ENCODE data around the gene RGPD4.
"Not testable (repeated sequence)": the region's sequence is repeated elsewhere in the genome, so short reads cannot be mapped to it uniquely, and the experiment has no call there.

RGPD4 gene

DNA sequence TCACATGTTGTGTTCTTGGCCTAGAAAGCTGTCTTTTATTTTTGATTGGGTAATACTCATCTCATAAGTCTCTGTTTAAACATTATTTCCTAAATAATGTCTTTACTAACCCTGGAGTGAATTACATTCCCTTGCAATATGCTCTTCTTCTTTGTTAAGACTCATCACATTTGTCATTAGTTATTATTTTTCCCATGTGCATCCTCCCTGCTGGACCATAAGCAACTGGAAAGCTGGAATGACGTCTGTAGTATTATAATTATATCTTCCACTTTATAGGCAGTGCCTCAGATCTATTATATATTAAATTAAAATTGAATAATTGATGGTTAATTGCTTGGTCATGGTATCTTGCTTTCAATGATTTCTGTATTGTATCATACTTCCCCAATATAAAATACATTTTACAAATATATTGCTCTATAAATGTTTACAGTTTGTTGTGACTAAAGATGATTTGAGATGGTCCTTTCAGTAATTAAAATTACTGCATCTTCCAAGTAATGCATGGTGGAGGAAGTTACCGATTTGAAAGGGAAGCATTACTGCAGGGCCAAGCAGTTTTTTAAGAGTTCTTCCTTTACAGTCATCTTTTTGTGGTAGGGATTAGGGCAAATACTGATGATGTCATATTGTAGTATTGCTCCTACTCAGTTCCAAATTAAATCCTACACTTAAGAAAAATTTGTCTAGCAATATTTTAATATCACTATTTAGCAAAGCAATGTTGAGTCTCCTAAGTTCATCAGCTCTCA is 2.1 kb upstream of the RGPD4 start:
- Mint-ChIP-seq H3K36me3 (ENCODE audit: low read depth) (no peaks in the 10 kb centered on the region), H3K4me1 (ENCODE audit: low read depth) (no peaks in the 10 kb centered on the region), H3K4me3 (no peak overlapping the region), H3K27ac (no peak overlapping the region), H3K9me3 (peaks cover 4% of the 10 kb centered on the region), H3K27me3 (ENCODE audit: low read depth) (no peaks in the 10 kb centered on the region)

- H3K4me3 Mint-ChIP-seq: no peak overlapping the region
Observed at GRCh38 chr2:107825206-107825563, 1.5 kb upstream of the RGPD4 start.

DNA sequence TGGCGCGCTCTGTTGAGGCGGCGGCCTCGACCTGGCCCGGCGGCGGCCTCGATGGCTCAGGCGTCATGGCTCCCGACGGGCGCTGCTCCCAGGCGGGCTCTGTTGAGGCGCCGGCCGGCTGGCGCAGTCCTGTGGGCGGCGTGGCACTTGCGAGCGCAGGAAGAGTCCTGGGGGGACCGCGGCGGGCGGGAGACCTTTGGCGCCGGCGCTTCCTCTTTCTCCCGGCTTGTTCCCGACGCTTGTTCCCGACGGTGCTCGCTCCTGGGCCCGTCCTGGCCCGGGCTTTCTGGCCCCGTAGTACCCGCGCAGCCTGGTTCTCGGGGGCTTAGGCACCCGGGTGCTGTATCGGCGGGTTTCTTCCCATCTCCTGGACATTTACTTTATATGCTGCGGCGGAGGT is 2.8 kb downstream of the RGPD4 start:
- H3K4me1 Mint-ChIP-seq (ENCODE audit: low read depth); H3K27ac Mint-ChIP-seq; H3K36me3 Mint-ChIP-seq (ENCODE audit: low read depth); H3K27me3 Mint-ChIP-seq (ENCODE audit: low read depth); H3K4me3 Mint-ChIP-seq; H3K9me3 Mint-ChIP-seq: not testable (repeated sequence)

More at GRCh38 chr2:107825206-107825563, 1.5 kb upstream of the RGPD4 start:
- Mint-ChIP-seq H3K4me1 (ENCODE audit: low read depth) (no peaks in the 10 kb centered on the region), H3K9me3 (peaks cover 4% of the 10 kb centered on the region), H3K36me3 (ENCODE audit: low read depth) (no peaks in the 10 kb centered on the region), H3K27ac (no peak overlapping the region), H3K27me3 (ENCODE audit: low read depth) (no peaks in the 10 kb centered on the region)

DNA sequence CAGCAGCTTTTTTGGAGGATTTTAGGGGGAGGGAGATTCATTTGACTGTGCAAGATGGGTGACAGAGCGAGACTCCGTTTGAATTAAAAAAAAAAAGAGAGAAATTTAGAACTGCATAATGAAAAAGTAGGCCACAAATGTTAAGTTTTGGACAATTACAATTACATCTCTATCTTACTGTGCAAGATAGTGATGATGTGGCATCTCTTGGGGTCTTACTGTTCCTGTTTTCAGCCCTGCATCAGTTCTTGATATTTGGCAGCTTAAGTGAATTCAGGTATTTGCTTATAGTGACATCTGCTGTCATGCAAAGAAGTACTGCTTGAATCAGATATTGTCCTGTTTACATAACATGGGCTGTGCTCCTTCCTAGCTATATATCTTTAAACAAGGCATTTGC is 6.5 kb downstream of the RGPD4 start:
- H3K9me3 Mint-ChIP-seq; H3K36me3 Mint-ChIP-seq (ENCODE audit: low read depth); H3K4me3 Mint-ChIP-seq; H3K27ac Mint-ChIP-seq; H3K27me3 Mint-ChIP-seq (ENCODE audit: low read depth); H3K4me1 Mint-ChIP-seq (ENCODE audit: low read depth): not testable (repeated sequence)

- not testable (repeated sequence) for H3K27ac Mint-ChIP-seq; H3K9me3 Mint-ChIP-seq; H3K27me3 Mint-ChIP-seq (ENCODE audit: low read depth); H3K36me3 Mint-ChIP-seq (ENCODE audit: low read depth); H3K4me1 Mint-ChIP-seq (ENCODE audit: low read depth); H3K4me3 Mint-ChIP-seq
Observed at GRCh38 chr2:107833618-107834017, 6.9 kb downstream of the RGPD4 start.

DNA sequence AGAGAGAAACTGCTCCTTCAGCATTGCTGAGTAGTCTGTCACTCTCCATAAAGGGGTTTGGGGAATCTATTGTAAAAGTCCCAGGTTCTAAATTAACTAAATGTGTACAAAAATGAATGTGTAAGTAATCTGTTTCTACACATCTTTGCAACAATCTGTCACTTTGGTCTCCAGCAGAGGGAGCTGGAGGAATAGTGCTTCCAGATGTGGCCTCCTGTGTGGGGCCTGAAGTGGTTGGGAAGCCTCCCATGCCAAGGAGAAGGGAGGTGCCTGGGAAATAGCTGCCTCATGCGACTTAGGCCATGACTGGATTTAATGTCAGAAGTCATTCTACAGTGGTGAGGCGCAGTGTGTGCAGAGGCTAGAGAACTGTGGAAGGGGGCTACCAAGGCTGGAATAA is 89.4 kb downstream of the RGPD4 start:
- H3K4me3 Mint-ChIP-seq; H3K27ac Mint-ChIP-seq; H3K27me3 Mint-ChIP-seq (ENCODE audit: low read depth); H3K36me3 Mint-ChIP-seq (ENCODE audit: low read depth); H3K9me3 Mint-ChIP-seq; H3K4me1 Mint-ChIP-seq (ENCODE audit: low read depth): not testable (repeated sequence)

- H3K36me3 Mint-ChIP-seq (ENCODE audit: low read depth); H3K9me3 Mint-ChIP-seq; H3K4me3 Mint-ChIP-seq; H3K27me3 Mint-ChIP-seq (ENCODE audit: low read depth); H3K27ac Mint-ChIP-seq; H3K4me1 Mint-ChIP-seq (ENCODE audit: low read depth): not testable (repeated sequence)
Observed at GRCh38 chr2:107916696-107917370, 90.1 kb downstream of the RGPD4 start.

DNA sequence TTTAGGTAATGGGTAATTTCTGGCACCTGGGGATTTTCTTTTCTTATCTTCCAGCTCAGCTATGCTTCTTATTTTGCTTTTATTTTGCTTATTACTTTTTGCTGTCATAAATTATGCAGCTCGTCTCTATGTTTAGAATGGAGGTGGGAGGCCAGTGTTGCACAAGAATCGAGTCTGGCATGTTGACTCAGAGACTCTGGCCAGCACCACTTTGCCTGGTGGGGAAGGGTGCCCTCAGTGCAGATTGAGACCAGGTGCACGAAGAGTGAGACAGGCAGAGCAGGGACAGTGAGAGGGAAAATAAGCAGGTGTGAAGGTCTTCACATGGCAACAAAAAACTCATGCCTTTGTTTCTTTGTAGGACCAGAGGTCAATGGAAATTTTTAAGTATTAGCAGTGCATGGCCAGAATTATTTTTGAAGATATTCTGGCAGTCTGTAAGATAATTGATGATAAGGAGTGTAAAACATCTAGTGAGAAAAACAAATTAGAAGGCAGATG is 100.4 kb downstream of the RGPD4 start:
- no peak overlapping the region for H3K27ac Mint-ChIP-seq
- no peak overlapping the region for H3K4me3 Mint-ChIP-seq
- no peaks in the 10 kb centered on the region for H3K9me3 Mint-ChIP-seq
- no peaks in the 10 kb centered on the region for H3K27me3 Mint-ChIP-seq (ENCODE audit: low read depth)
- no peaks in the 10 kb centered on the region for H3K4me1 Mint-ChIP-seq (ENCODE audit: low read depth)
- no peaks in the 10 kb centered on the region for H3K36me3 Mint-ChIP-seq (ENCODE audit: low read depth)

- Mint-ChIP-seq H3K27ac (no peak overlapping the region), H3K9me3 (no peaks in the 10 kb centered on the region), H3K4me3 (no peak overlapping the region), H3K27me3 (ENCODE audit: low read depth) (no peaks in the 10 kb centered on the region), H3K4me1 (ENCODE audit: low read depth) (no peaks in the 10 kb centered on the region), H3K36me3 (ENCODE audit: low read depth) (no peaks in the 10 kb centered on the region)
Observed at GRCh38 chr2:107931412-107931811, 104.7 kb downstream of the RGPD4 start.

- Mint-ChIP-seq H3K36me3 (ENCODE audit: low read depth) (no peaks in the 10 kb centered on the region), H3K4me1 (ENCODE audit: low read depth) (no peaks in the 10 kb centered on the region), H3K27ac (no peak overlapping the region), H3K4me3 (no peak overlapping the region), H3K27me3 (ENCODE audit: low read depth) (no peaks in the 10 kb centered on the region), H3K9me3 (no peaks in the 10 kb centered on the region)
Observed at GRCh38 chr2:107932488-107932887, 105.8 kb downstream of the RGPD4 start.

GRCh38 chr2:107932979-107933378 is 106.3 kb downstream of the RGPD4 start:
- Mint-ChIP-seq H3K4me1 (ENCODE audit: low read depth) (no peaks in the 10 kb centered on the region), H3K27me3 (ENCODE audit: low read depth) (no peaks in the 10 kb centered on the region), H3K27ac (no peak overlapping the region), H3K4me3 (no peak overlapping the region), H3K9me3 (no peaks in the 10 kb centered on the region), H3K36me3 (ENCODE audit: low read depth) (no peaks in the 10 kb centered on the region)

- H3K27me3 Mint-ChIP-seq (ENCODE audit: low read depth): no peaks in the 10 kb centered on the region
- no peaks in the 10 kb centered on the region for H3K9me3 Mint-ChIP-seq
- H3K36me3 Mint-ChIP-seq (ENCODE audit: low read depth): no peaks in the 10 kb centered on the region
- no peak overlapping the region for H3K4me3 Mint-ChIP-seq
- H3K4me1 Mint-ChIP-seq (ENCODE audit: low read depth): no peaks in the 10 kb centered on the region
- H3K27ac Mint-ChIP-seq: no peak overlapping the region
Observed at GRCh38 chr2:107936433-107937359, 110.0 kb downstream of the RGPD4 start.
